ENCODE results near the gene C1orf122. TPM values are rescaled to one million over a fixed set of nuclear protein-coding genes. Genes with fewer than 3 reads are reported as not detected.
A peak's percentile ranks its signal among the peaks of the same experiment; 100 is the strongest.

C1orf122 gene
- total RNA-seq, 2 experiments from 2014 or later, result 19.1 to 22.2 TPM

DNA sequence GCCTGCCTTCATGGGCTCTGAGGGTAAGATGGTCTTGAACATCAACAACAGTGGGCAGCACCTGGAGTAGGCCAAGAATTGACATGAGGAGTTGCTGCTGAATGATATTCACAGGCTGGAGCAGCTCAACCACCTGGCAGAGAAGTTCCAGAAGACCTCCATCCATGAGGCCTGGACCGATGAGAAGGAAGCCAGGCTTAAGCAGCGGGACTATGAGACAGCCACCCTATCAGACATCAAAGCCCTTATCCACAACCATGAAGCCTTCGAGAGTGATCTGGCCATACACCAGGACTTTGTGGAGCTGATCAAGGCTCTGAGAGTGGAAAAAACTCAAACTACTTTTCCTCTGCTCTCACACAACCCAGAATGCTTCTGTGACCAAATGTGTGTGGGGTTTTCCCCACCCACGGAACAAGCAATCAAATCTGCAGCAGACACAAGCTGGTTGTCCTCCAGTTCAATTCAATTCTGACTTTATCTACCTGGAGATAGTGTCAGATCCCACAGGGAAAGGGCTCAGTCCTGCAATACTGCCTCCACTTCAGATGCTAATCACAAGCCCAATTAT, 30.6 kb upstream of the C1orf122 start:
- Mint-ChIP-seq H3K4me1 (ENCODE audit: low read depth) (no peaks in the 10 kb centered on the region), H3K36me3 (ENCODE audit: low read depth) (no peaks in the 10 kb centered on the region)

DNA sequence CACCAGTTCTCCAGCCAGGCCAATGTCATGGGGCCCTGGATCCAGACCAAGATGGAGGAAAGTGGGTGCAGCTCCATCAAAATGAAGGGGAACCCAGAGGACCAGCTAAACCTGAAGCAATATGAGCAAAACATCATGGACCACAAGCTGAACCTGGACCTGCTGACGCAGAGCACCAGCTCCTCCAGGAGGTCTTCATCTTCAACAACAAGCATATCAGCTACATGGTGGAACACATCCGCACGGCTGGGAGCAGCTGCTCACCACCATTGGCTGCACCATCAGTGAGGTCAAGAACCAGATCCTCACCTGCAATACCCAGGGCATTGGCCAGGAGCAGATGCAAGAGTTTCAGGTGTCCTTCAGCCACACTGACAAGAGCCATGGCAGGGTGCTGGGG, 28.9 kb upstream of the C1orf122 start:
- ChIA-PET CTCF (interaction anchor here (0.6 kb wide), 1 partner anchor 30 kb away, joined by 3 read pairs; the partner anchor contains the start of gene YRDC), POLR2A (no interaction called here)
- ATAC-seq (no peak), DNase-seq (no peak)
- Mint-ChIP-seq H3K4me1 (ENCODE audit: low read depth) (no peaks in the 10 kb centered on the region), H3K27ac (no peak overlapping the region), H3K27me3 (ENCODE audit: low read depth) (no peaks in the 10 kb centered on the region), H3K4me3 (no peak overlapping the region), H3K9me3 (ENCODE audit: insufficient read depth) (no peaks in the 10 kb centered on the region), H3K36me3 (ENCODE audit: low read depth) (no peaks in the 10 kb centered on the region)

More for the DNA sequence above, 30.6 kb upstream of the C1orf122 start:
- H3K4me3 Mint-ChIP-seq, result no peak overlapping the region
- ChIA-PET POLR2A (interaction anchor here (0.6 kb wide), 1 partner anchor 22 kb away, joined by 3 read pairs; no protein-coding TSS in a partner anchor), CTCF (no interaction called here)
- H3K9me3 Mint-ChIP-seq (ENCODE audit: insufficient read depth), result no peaks in the 10 kb centered on the region
- H3K27me3 Mint-ChIP-seq (ENCODE audit: low read depth), result no peaks in the 10 kb centered on the region
- ATAC-seq, result no peak
- no peak overlapping the region for H3K27ac Mint-ChIP-seq
- no peak for DNase-seq

DNA sequence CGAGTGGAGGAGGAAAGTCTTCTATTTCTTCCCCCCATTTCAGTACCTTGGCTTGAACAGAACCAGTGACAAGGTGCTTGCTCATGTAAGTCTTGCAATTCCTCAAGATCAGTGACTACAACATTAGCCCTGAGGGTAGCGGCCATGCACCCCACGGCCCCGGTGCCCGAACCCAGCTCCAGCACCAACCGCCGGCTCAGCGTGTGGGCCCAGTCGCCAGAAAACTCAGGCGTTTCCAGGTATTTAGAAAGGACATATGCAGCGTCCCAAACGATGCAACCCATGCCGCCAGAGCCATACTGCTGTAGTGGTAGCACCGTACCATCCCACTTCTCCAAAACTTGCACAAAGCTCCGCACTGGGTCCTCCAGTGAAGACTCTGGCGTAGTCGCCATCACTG, 25.1 kb upstream of the C1orf122 start:
- no peak for DNase-seq
- Mint-ChIP-seq H3K4me3 (no peak overlapping the region), H3K27ac (no peak overlapping the region), H3K36me3 (ENCODE audit: low read depth) (no peaks in the 10 kb centered on the region), H3K27me3 (ENCODE audit: low read depth) (peaks cover 6% of the 10 kb centered on the region), H3K9me3 (ENCODE audit: insufficient read depth) (no peaks in the 10 kb centered on the region), H3K4me1 (ENCODE audit: low read depth) (no peaks in the 10 kb centered on the region)
- ChIA-PET CTCF (no interaction called here), POLR2A (no interaction called here)
- ATAC-seq, result no peak

DNA sequence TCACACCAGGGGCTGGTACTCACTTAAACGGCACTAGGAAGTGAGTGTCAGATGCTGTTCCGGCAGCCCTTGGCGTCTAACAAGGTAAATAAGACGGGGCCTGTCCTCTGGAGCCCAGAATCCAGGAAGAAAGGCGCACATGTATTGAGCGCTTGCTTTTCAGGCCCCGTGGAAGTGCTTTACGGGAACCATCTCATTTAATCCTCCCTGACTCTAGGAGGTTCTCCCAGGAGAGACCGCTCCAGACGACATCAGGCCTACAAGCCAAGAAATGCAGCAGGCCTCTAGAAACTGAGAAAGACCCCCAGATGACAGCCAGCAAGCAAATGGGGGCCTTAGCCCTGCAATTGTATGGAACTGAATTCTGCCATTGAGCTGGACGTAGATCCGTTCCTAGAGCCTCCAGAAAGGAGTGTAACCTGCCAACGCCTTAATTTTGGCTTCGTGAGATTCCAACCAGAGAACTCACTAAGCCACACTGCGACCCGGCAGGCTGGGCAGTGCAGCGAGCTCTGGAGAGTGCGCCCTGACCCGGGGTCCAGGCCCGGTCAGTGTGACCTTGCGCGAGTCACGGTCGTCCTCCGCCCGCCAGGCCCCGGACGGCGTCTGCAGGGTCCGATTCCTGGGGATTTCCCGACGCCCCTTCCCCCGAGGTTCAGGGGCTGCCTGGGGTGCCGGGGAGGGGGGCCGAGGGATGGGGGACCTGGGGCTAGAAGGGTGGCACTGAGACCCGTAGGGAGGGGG, 14.5 kb upstream of the C1orf122 start:
- no peak overlapping the region for H3K27ac Mint-ChIP-seq
- DNase-seq (no peak), ATAC-seq (no peak)
- H3K27me3 Mint-ChIP-seq (ENCODE audit: low read depth), result peaks cover 30% of the 10 kb centered on the region
- CTCF ChIA-PET, result no interaction called here
- H3K4me3 Mint-ChIP-seq, result peak overlapping the region; percentile 15
- peaks cover 23% of the 10 kb centered on the region for H3K4me1 Mint-ChIP-seq (ENCODE audit: low read depth)
- no peaks in the 10 kb centered on the region for H3K9me3 Mint-ChIP-seq (ENCODE audit: insufficient read depth)
- POLR2A ChIA-PET, result no interaction called here
- H3K36me3 Mint-ChIP-seq (ENCODE audit: low read depth), result no peaks in the 10 kb centered on the region

DNA sequence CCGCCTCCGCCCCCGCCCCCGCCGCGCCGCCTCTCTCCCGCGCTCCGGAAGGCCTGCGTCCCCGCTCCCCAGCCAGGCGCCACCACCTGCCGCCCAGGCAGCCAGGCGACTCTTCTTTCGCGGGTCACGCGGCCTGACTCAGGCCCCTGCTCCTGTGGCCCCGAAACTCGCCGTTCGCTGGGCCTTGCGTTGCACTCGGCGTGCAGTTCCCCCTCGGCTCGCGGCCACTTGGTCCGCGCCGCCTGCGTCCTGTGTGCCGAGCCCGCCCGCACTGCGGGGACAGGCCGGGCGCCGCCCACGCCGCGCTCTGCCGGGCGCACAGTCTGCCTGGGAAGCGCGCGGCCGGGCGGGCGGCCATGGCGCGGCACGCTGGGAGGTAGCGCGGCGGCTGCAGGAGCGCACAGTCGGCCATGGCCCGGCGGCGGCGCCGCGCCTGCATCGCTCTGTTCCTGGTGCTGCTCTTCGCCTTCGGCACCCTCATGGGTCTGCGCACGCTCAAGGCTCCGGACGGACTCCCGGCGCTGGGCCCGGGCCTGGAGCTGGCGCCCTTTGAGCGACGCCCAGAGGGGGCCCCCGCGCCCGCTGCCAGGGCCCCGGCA, 13.7 kb upstream of the C1orf122 start, which contains the start of gene MANEAL:
MANEAL (plus strand) TSS at position 75 of the 599 bp plus-strand sequence; CDS start at position 411, 336 bp downstream.
- peak within 1 kb of the TSS; percentile 65 for H3K4me3 Mint-ChIP-seq
- CTCF ChIA-PET, result no interaction called here

DNA sequence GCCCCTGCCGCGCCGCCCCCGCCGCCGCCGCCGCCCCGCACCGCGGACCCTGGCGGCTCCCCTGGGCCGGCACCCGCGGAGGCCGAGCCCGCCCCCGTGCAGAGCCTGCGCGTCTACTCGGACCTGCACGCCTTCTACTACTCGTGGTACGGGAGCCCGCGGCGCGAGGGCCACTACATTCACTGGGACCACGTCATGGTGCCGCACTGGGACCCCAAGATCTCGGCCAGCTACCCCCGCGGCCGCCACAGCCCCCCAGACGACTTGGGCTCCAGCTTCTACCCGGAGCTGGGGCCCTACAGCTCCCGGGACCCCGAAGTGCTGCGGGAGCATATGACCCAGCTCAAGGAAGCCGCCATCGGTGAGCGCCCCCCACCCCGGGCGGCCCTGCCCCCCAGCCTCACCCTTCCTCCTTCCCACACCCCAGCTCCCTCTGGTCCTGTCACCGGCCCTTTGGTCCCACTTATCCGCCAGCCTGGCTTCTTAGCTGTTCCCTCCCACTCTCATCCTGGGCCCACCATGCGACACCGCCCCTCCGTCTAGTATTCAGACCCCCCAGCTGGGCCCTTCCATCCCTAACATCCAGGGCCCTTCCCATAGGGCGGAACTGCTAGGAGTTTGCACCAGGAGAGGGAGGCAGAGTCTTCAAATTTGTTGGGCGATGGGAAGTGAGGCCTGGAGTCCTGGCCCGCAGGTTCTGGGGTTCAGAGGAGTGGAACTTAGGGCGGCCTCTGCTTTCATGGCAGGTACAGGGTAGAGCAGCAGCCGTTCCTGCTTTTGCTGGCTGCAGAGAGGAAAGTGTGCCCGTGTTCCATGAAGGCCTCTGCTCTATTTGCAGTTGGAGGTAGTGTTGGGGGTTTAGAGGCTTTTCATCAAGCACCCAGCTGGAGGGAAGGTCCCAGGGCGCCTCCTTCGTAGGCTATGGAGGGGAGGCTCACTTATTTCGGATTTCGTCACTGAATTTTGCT, 12.9 kb upstream of the C1orf122 start:
- peaks cover 23% of the 10 kb centered on the region for H3K4me1 Mint-ChIP-seq (ENCODE audit: low read depth)
- peak; percentile 32 for ATAC-seq
- H3K27me3 Mint-ChIP-seq (ENCODE audit: low read depth), result peaks cover 28% of the 10 kb centered on the region
- no peak for DNase-seq
- peak overlapping the region; percentile 65 for H3K4me3 Mint-ChIP-seq
- no peak overlapping the region for H3K27ac Mint-ChIP-seq
- CTCF ChIA-PET, result no interaction called here
- peaks cover 3% of the 10 kb centered on the region for H3K36me3 Mint-ChIP-seq (ENCODE audit: low read depth)
- H3K9me3 Mint-ChIP-seq (ENCODE audit: insufficient read depth), result no peaks in the 10 kb centered on the region
- POLR2A ChIA-PET, result no interaction called here

More for the DNA sequence above, 13.7 kb upstream of the C1orf122 start, which contains the start of gene MANEAL:
- H3K4me1 Mint-ChIP-seq (ENCODE audit: low read depth), result peaks cover 23% of the 10 kb centered on the region
- no peaks in the 10 kb centered on the region for H3K36me3 Mint-ChIP-seq (ENCODE audit: low read depth)
- ATAC-seq, result peak; percentile 86
- no peak within 1 kb of the TSS for H3K27ac Mint-ChIP-seq
- POLR2A ChIA-PET, result no interaction called here
- H3K27me3 Mint-ChIP-seq (ENCODE audit: low read depth), result peaks cover 28% of the 10 kb centered on the region
- peak; percentile 36 for DNase-seq
- no peaks in the 10 kb centered on the region for H3K9me3 Mint-ChIP-seq (ENCODE audit: insufficient read depth)

DNA sequence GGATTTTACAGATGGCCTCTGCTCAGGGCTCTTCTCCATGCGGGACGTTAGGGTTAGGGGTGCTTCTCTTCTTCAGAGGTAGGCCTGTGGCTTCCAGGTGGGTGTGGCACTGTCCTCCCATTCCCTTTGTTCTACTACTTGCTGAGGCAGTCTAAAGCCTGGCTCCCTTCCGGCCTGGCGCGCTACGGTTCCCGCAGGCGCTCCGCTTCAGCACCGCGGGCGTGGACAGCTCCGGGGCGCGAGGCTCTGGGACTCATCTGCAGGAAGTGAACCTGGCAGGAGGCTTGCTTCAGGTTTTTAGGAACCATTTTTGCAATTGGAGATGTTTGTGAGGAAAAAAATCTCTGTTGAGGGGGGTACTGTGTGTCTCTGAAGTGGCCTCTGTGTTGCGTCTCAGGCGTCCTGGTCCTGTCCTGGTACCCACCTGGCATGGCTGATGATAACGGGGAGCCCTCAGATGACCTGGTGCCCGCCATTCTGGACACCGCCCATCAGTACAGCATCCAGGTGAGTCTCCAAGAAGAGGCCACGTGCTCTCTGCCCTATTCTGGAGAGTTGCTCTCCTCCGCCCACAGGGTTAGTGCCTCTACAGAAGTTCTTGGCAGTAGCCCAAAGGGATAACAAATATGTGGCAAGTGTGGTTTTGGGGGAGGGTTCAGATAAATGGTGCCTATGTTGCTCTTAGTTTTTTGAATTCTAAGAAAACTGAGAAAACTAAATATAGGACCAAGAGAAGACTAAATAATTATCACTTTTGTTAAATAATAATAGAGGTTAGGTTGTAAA, 12.1 kb upstream of the C1orf122 start:
- no peaks in the 10 kb centered on the region for H3K9me3 Mint-ChIP-seq (ENCODE audit: insufficient read depth)
- no peak overlapping the region for H3K27ac Mint-ChIP-seq
- H3K4me3 Mint-ChIP-seq, result peak overlapping the region; percentile 54
- CTCF ChIA-PET, result no interaction called here
- ATAC-seq, result peak; percentile 43
- peaks cover 9% of the 10 kb centered on the region for H3K36me3 Mint-ChIP-seq (ENCODE audit: low read depth)
- peaks cover 28% of the 10 kb centered on the region for H3K27me3 Mint-ChIP-seq (ENCODE audit: low read depth)
- DNase-seq, result peak; percentile 66
- H3K4me1 Mint-ChIP-seq (ENCODE audit: low read depth), result peaks cover 23% of the 10 kb centered on the region
- POLR2A ChIA-PET, result no interaction called here

DNA sequence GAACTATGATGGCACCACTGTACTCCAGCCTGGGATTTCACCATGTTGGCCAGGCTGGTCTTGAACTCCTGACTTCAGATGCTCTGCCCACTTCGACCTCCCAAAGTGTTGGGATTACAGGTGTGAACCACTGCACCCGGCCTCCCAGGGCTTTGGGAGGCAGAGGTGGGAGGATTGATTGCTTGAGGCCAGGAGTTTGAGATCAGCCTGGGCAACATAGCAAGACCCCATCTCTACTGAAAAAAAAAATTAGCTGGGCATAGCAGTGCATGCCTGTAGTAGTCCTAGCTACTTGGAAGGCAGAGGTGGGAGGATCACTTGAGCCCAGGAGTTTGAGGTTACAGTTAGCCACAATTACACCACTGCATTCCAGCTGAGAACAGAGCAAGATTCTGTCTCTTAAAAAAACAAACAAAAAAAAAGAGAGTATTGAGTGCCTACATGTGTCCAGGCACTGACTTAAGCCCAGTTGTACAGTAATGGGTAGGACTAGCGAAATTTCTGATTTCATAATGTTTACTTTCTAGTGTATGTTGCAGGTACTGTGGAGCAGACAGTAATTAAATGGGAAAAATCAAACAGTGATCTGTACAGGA, 9.7 kb upstream of the C1orf122 start:
- Mint-ChIP-seq H3K27me3 (ENCODE audit: low read depth) (peaks cover 12% of the 10 kb centered on the region), H3K27ac (no peak overlapping the region), H3K9me3 (ENCODE audit: insufficient read depth) (no peaks in the 10 kb centered on the region), H3K4me3 (no peak overlapping the region), H3K4me1 (ENCODE audit: low read depth) (peaks cover 23% of the 10 kb centered on the region), H3K36me3 (ENCODE audit: low read depth) (peaks cover 23% of the 10 kb centered on the region)
- ATAC-seq, result no peak
- ChIA-PET POLR2A (interaction anchor here (1.0 kb wide), 1 partner anchor 10 kb away, joined by 4 read pairs; the partner anchor contains the start of genes C1orf122 and YRDC), CTCF (no interaction called here)
- no peak for DNase-seq

DNA sequence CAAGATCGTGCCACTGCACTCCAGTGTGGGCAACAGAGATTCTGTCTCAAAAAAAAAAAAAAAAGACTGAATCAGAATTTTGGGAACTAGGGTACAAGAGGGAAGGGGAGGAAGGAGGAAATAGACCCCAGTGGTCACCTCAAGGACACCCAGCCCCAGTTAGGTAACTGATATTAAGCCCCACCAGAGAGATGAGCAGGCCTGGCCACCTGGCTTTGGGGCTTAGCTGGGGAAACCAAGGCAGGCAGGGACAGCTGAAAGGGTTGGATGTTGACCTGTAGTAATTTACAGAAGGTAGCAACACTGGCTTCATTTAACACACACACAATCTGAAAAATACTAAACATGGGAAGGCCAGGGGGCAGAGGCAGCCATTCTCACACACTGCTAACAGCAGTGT, 5.2 kb upstream of the C1orf122 start:
- no peak overlapping the region for H3K27ac Mint-ChIP-seq
- ATAC-seq (no peak), DNase-seq (no peak)
- CTCF ChIA-PET, result interaction anchor here (1.1 kb wide), 1 partner anchor 21 kb away, joined by 3 read pairs; no protein-coding TSS in a partner anchor
- POLR2A ChIA-PET, result no interaction called here
- no peaks in the 10 kb centered on the region for H3K9me3 Mint-ChIP-seq (ENCODE audit: insufficient read depth)
- no peak overlapping the region for H3K4me3 Mint-ChIP-seq
- H3K36me3 Mint-ChIP-seq (ENCODE audit: low read depth), result peaks cover 63% of the 10 kb centered on the region
- peaks cover 18% of the 10 kb centered on the region for H3K4me1 Mint-ChIP-seq (ENCODE audit: low read depth)
- H3K27me3 Mint-ChIP-seq (ENCODE audit: low read depth), result no peaks in the 10 kb centered on the region

DNA sequence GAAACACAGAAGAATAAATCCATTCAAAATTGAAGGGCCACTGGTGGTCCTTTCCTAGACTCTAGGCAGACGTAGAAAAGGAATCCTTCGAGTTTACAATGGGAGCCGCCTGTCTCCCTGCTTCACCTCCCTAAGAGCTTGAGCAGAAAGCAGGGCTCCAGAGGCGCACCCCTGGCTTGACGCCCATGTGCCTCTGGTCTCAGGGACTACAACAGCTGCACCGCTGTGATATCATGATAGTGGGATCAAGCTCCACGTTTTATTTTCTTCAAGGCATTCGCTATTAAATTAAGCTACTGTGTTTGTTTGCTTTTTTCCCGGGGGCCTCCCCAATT, 403 bp upstream of the C1orf122 start:
- ATAC-seq (no peak), DNase-seq (no peak)
- H3K4me1 Mint-ChIP-seq (ENCODE audit: low read depth), result peaks cover 34% of the 10 kb centered on the region
- peak overlapping the region; percentile 90 for H3K27ac Mint-ChIP-seq
- H3K4me3 Mint-ChIP-seq, result peak overlapping the region; percentile 84
- H3K27me3 Mint-ChIP-seq (ENCODE audit: low read depth), result no peaks in the 10 kb centered on the region
- peaks cover 49% of the 10 kb centered on the region for H3K36me3 Mint-ChIP-seq (ENCODE audit: low read depth)
- no peaks in the 10 kb centered on the region for H3K9me3 Mint-ChIP-seq (ENCODE audit: insufficient read depth)
- ChIA-PET POLR2A (interaction anchor here (0.6 to 2.9 kb wide), 10 partner anchors 10 to 238 kb away, joined by 3 to 19 read pairs (median 4); partner anchors contain the start of genes CDCA8 and MTF1), CTCF (interaction anchor here (0.8 to 3.1 kb wide), 2 partner anchors 53 to 116 kb away, joined by 3 to 44 read pairs; partner anchors contain the start of gene MTF1)

Data from activated CD8-positive, alpha-beta T cell treated with anti-CD3 and anti-CD28 coated beads, Interleukin-2, amount 10 ng/mL, durations not matched to agents 7 days and 5 days (primary cell).